Common myeloid progenitor, CD34-positive (primary cell): ENCODE measurements around the gene CT47A7. TPM values are rescaled to one million over a fixed set of nuclear protein-coding genes. Genes with fewer than 3 reads are reported as not detected.
"Not testable (repeated sequence)": the region's sequence is repeated elsewhere in the genome, so short reads cannot be mapped to it uniquely, and the experiment has no call there.

Experiments used
- CTCF ChIA-PET: fragments of 350-600 bp; sonication (Branson Sonifier 250); formaldehyde crosslinking; loops from one replicate; lab custom pipeline; 2021; ENCODE audit warnings: antibody characterized with exemption; lab: Charles Lee
- POLR2A ChIA-PET: fragments of 350-600 bp; sonication (Branson Sonifier 250); formaldehyde crosslinking; loops from one replicate; lab custom pipeline; 2021; ENCODE audit warnings: antibody characterized with exemption; lab: Charles Lee
- DNase-seq, 3 donors: peaks; one replicate each; pipeline versions ENCODE4 v3.0.0 to v3.0.0-alpha.2; 2013
- H3K27ac ChIP-seq, 2 experiments: 1 replicate in 1 of 2; 2 replicates in 1 of 2; pipeline ENCODE4 v1.7.0; 2013; ENCODE audit warnings: inconsistent platforms in 2 of 2, low read length in 2 of 2, mild to moderate bottlenecking in 2 of 2, low read depth in 1 of 2, moderate library complexity in 1 of 2; ENCODE audit not compliant: severe bottlenecking in 2 of 2, insufficient read depth in 1 of 2, poor library complexity in 1 of 2
- H3K27me3 ChIP-seq, 5 experiments: replicated peaks in 2 of 5; 1 replicate in 3 of 5; 2 replicates in 2 of 5; pipeline versions ENCODE4 v1.6.1 to v1.7.0; 2013; ENCODE audit warnings: low read length in 4 of 5, mild to moderate bottlenecking in 2 of 5, moderate library complexity in 2 of 5, inconsistent platforms in 1 of 5; ENCODE audit not compliant: insufficient read depth in 5 of 5, control insufficient read depth in 4 of 5
- H3K36me3 ChIP-seq, 4 experiments: 1 replicate in 2 of 4; 2 replicates in 2 of 4; pipeline versions ENCODE4 v1.6.1 to v1.7.0; 2013; ENCODE audit warnings: low read length in 3 of 4, control low read depth in 1 of 4, mild to moderate bottlenecking in 1 of 4; ENCODE audit not compliant: control insufficient read depth in 4 of 4, insufficient read depth in 4 of 4
- H3K4me1 ChIP-seq, 4 experiments: 1 replicate in 3 of 4; 2 replicates in 1 of 4; pipeline versions ENCODE4 v1.6.1 to v1.7.1; 2013; ENCODE audit warnings: low read length in 3 of 4, mild to moderate bottlenecking in 3 of 4, control low read depth in 1 of 4, inconsistent platforms in 1 of 4, moderate library complexity in 1 of 4; ENCODE audit not compliant: control insufficient read depth in 4 of 4, insufficient read depth in 4 of 4; ENCODE audit errors: control extremely low read depth in 1 of 4
- H3K4me3 ChIP-seq, 7 experiments: 1 replicate in 4 of 7; 2 replicates in 3 of 7; pipeline versions ENCODE4 v1.5.1 to v1.7.0; 2013; ENCODE audit warnings: mild to moderate bottlenecking in 7 of 7, low read length in 6 of 7, moderate library complexity in 6 of 7, inconsistent platforms in 2 of 7, low read depth in 2 of 7, control low read depth in 1 of 7; ENCODE audit not compliant: insufficient read depth in 4 of 7, control insufficient read depth in 1 of 7; ENCODE audit errors: extremely low read depth in 1 of 7
- H3K9me3 ChIP-seq, 5 experiments: 1 replicate in 4 of 5; 2 replicates in 1 of 5; pipeline versions ENCODE4 v1.6.1 to v1.7.1; 2013; ENCODE audit warnings: low read length in 4 of 5, mild to moderate bottlenecking in 2 of 5, inconsistent platforms in 1 of 5, low read depth in 1 of 5, moderate library complexity in 1 of 5; ENCODE audit not compliant: control insufficient read depth in 4 of 5, insufficient read depth in 2 of 5; ENCODE audit errors: control extremely low read depth in 1 of 5
- WGBS: methylation state at CpG from one replicate; pipeline ENCODE4 v1.1.5; 2013; ENCODE audit not compliant: insufficient coverage; 5-methylcytosine and 5-hydroxymethylcytosine counted together
- polyA plus RNA-seq: library from polyadenylated mRNA; unstranded; fragments of 120-200 nt; gene quantifications from one replicate; pipeline ENCODE4 v1.2.1, GENCODE V29; 2013

Gene CT47A7
- polyA plus RNA-seq = not detected

DNA sequence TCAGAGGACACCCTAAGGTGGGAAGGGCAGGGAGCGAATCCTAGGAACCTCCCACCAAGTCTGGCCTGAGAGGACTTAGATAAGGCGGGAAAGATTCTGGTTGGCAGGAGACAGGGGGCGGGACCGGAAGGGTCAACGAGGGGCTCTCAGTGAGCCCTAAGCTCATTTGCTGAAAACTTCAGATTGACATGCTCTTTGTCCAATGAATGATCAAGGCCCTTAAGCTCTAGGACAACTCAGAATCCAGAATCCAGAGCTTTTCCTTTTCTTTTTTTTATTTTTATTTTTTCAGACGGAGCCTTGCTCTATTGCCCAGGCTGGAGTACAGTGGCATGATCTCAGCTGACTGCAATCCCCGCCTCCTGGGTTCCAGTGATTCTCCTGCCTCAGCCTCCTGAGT lies at the start of gene CT47A7:
CT47A7 (minus strand) TSS at position 101 of the 400 bp plus-strand sequence. CDS start 255 bp downstream, outside the sequence.
- H3K4me3 ChIP-seq, H3K27me3 ChIP-seq, H3K4me1 ChIP-seq, CTCF ChIA-PET, H3K27ac ChIP-seq, H3K36me3 ChIP-seq, POLR2A ChIA-PET, DNase-seq, H3K9me3 ChIP-seq: not testable (repeated sequence)
- no CpG with 5 or more reads among the region's 7 CpGs for WGBS

DNA sequence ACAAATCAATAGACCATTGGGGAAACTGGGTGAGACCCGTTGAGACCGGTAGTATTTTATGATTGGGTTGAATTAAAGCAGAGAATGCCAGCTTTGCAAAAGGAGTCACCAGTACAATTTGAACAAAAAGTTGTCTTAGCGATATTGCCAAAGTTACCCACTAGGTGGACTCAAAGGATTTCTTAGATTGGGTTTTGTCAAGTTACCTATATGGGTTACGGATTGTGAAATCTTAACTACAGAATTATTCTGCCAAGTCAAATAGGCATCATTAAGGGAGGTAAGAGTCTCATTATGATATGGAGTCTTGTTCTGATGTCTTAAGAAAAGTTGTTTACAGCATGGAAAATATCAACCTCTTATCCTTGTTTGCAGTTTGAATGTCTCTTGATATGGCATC lies 44.2 kb upstream of the CT47A7 start:
- ChIA-PET CTCF (no interaction called here), POLR2A (no interaction called here)
- WGBS = 66% methylated on average over 2 of the region's 4 CpGs

DNA sequence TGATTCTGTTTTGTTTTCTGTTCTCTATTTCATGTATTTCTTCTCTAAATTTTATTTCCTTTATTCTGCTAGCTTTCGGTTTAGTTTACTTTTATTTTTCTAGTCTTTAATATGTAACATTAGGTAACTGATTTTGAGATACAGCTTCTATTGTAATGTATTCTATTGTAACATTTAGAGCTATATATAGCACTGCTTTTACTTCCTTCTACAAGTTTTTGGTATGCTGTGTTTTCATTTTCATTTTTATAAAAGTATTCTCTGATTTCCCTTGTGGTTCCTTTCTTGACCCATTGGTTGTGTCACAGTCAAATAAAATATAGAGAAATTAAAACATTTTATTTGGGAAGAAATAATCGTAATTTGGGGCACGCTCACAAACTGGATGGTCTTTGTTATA lies 43.0 kb upstream of the CT47A7 start:
- no peaks in the 10 kb centered on the region for H3K9me3 ChIP-seq
- H3K27ac ChIP-seq = no peak overlapping the region
- no peaks in the 10 kb centered on the region for H3K36me3 ChIP-seq
- no peaks in the 10 kb centered on the region for H3K27me3 ChIP-seq
- POLR2A ChIA-PET = no interaction called here
- WGBS = 100% methylated on average over 2 of the region's 3 CpGs
- CTCF ChIA-PET = no interaction called here
- no peak overlapping the region for H3K4me3 ChIP-seq
- no peaks in the 10 kb centered on the region for H3K4me1 ChIP-seq
- DNase-seq = no peak

More for the DNA sequence above, 44.2 kb upstream of the CT47A7 start:
- H3K4me3 ChIP-seq = no peak overlapping the region
- H3K36me3 ChIP-seq = no peaks in the 10 kb centered on the region
- no peaks in the 10 kb centered on the region for H3K27me3 ChIP-seq
- no peaks in the 10 kb centered on the region for H3K4me1 ChIP-seq
- H3K27ac ChIP-seq = no peak overlapping the region
- no peak for DNase-seq
- no peaks in the 10 kb centered on the region for H3K9me3 ChIP-seq

DNA sequence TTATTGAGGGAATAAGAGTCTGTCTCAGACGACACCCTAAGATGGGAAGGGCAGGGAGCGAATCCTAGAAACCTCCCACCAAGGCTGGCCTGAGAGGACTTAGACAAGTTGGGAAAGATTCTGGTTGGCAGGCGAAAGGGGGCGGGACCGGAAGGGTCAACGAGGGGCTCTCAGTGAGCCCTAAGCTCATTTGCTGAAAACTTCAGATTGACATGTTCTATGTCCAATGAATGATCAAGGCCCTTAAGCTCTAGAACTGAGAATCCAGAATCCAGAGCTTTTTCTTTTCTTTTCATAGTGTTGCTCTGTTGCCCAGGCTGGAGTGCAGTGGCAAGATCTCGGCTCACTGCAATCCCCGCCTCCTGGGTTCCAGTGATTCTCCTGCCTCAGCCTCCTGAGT lies 29.3 kb upstream of the CT47A7 start, which contains the start of gene CT47A1:
CT47A1 (minus strand) TSS at position 101 of the 400 bp plus-strand sequence. CDS start 231 bp downstream, outside the sequence.
- H3K36me3 ChIP-seq, H3K9me3 ChIP-seq, POLR2A ChIA-PET, H3K4me1 ChIP-seq, DNase-seq, H3K4me3 ChIP-seq, H3K27ac ChIP-seq, CTCF ChIA-PET, H3K27me3 ChIP-seq: not testable (repeated sequence)
- WGBS = no CpG with 5 or more reads among the region's 8 CpGs
